ELF-1 (cell line): Measurements from ENCODE around the gene HGS.

Experiments used
- DNase-seq: peaks from one replicate; pipeline ENCODE4 v3.0.0-alpha.2; 2016; ENCODE audit warnings: low read depth, low spot score

The HGS gene

GRCh38 chr17:81703747-81704654 is 20.2 kb downstream of the HGS start:
- no peak for DNase-seq

GRCh38 chr17:81705518-81706231 is 21.9 kb downstream of the HGS start:
- no peak for DNase-seq

- DNase-seq, result no peak
Measured at GRCh38 chr17:81706232-81706611, 22.4 kb downstream of the HGS start.

- no peak for DNase-seq
Measured at GRCh38 chr17:81706757-81707624, 23.2 kb downstream of the HGS start.

GRCh38 chr17:81707725-81708646 is 24.2 kb downstream of the HGS start:
- no peak for DNase-seq

- DNase-seq, result no peak
Measured at GRCh38 chr17:81708739-81709185, 25.0 kb downstream of the HGS start.

- peak; percentile 46 for DNase-seq
Measured at GRCh38 chr17:81710514-81711308, 26.9 kb downstream of the HGS start.

GRCh38 chr17:81711814-81712467 is 28.1 kb downstream of the HGS start, which contains the start of gene SLC25A10:
TSS of gene SLC25A10 (plus strand) at chr17:81712284. CDS start at chr17:81712427, 143 bp downstream.
- DNase-seq, result peak; percentile 78

GRCh38 chr17:81712468-81713003 is 28.7 kb downstream of the HGS start:
- DNase-seq, result peak; percentile 36

- DNase-seq, result peak; percentile 54
Measured at GRCh38 chr17:81713004-81713555, 29.3 kb downstream of the HGS start.

GRCh38 chr17:81713556-81714411 is 30.0 kb downstream of the HGS start:
- DNase-seq, result peak; percentile 56

GRCh38 chr17:81714412-81715106 is 30.7 kb downstream of the HGS start:
- DNase-seq, result no peak

- no peak for DNase-seq
Measured at GRCh38 chr17:81715107-81715871, 31.5 kb downstream of the HGS start.

- no peak for DNase-seq
Measured at GRCh38 chr17:81715872-81716673, 32.3 kb downstream of the HGS start.

GRCh38 chr17:81716674-81716996 is 32.8 kb downstream of the HGS start:
- no peak for DNase-seq
